OCI-M1 (cell line): ENCODE data around the gene KIF16B.
"Not testable (repeated sequence)": the region's sequence is repeated elsewhere in the genome, so short reads cannot be mapped to it uniquely, and the experiment has no call there.

Experiments used
- DNase-seq: peaks from one replicate; lab custom pipeline; 2025; lab: John Stamatoyannopoulos, UW

KIF16B gene

GRCh38 chr20:16595376-16595775 is 22.1 kb upstream of the KIF16B start:
- DNase-seq = no peak

DNA sequence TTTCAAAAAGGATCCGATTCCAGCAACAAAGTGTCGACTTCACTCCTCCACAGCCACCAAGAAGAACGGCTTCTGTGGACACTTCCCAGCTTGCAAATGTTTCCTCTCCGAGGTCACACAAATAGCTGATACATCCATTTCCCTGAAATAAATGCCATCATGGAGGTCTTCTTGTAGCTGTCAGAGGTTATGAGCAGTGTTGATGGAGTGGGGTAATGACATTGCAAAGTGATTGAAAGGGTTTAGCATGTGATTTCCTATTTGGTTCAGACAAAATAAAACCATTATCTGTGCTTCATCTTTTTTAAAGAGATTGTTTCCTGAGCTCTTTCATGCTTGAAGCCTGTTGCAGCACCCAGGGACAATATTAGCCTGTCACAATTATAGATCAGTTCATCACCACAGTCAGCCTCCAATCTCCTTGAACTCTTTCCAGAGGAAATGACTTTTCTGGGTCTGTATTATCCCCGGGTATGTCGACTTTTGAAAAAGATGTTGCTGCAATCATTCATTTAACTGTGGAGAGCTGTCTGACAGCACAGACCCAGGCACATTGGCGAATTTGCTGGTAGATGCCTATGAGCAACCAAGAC is 16.9 kb upstream of the KIF16B start:
- no peak for DNase-seq

GRCh38 chr20:16589623-16590022 is 16.4 kb upstream of the KIF16B start:
- DNase-seq = no peak

DNA sequence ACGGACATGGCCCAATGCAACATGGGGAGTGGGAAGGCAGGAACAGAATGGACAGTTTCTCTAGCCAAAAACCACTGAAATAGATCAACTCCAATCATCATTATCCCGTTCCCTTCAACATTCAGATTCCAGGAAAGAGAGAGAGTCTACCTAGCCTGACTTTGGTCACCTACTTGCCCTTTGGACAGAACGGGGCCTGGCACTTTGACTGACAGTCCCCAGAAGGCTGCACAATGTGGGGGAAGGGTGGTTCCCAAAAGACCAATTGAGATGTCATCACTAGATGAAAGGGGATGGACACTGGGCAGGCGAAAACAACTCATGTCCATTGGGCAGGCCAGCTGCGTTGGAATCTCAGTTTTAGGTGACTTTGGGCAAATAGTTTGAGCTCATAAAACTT is 15.0 kb upstream of the KIF16B start:
- DNase-seq = no peak

GRCh38 chr20:16587066-16587465 is 13.8 kb upstream of the KIF16B start:
- DNase-seq = no peak

DNA sequence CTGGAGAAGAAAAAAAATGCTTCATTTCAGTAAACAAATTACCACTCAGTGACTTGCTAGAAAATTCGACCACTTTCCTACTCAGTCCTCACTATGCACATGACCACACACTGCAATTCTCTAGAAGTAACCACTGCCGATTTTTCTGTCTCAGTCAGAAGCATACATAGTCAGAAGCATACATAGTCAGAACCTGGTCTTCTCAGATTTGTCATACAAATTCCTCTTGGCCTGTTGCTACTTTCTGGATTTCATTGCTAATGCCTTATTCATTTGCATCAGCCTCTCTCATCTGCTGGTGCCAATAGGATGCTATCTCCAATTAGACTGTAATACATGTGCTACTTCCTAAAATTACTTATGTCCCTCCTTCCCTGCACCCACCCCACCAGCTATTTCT is 10.2 kb upstream of the KIF16B start:
- no peak for DNase-seq

DNA sequence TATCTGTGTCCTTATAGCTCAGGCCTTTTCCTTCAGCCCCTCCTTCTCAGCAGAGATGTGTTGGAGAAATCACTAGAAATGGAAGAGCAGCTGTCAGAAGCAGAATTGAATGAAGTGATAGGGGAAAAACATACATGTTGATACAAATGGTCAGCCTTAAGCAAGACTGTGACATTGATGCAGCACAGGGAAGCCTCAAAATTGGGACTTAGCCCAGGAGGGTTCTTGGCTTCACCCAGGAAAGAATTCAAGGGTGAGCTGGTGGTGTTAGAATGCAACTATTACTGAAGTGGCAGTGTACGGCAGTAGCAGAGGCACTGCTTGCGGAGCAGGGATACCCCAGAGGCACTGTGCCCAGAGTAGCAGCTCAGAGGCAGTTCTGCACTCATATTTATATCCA is 8.0 kb upstream of the KIF16B start:
- DNase-seq = no peak

- DNase-seq = no peak
Measured at GRCh38 chr20:16580620-16581019, 7.4 kb upstream of the KIF16B start.

GRCh38 chr20:16580147-16580546 is 6.9 kb upstream of the KIF16B start:
- no peak for DNase-seq

- DNase-seq = no peak
Measured at GRCh38 chr20:16576219-16576618, 3.0 kb upstream of the KIF16B start.

- no peak for DNase-seq
Measured at GRCh38 chr20:16575390-16576140, 2.3 kb upstream of the KIF16B start.

DNA sequence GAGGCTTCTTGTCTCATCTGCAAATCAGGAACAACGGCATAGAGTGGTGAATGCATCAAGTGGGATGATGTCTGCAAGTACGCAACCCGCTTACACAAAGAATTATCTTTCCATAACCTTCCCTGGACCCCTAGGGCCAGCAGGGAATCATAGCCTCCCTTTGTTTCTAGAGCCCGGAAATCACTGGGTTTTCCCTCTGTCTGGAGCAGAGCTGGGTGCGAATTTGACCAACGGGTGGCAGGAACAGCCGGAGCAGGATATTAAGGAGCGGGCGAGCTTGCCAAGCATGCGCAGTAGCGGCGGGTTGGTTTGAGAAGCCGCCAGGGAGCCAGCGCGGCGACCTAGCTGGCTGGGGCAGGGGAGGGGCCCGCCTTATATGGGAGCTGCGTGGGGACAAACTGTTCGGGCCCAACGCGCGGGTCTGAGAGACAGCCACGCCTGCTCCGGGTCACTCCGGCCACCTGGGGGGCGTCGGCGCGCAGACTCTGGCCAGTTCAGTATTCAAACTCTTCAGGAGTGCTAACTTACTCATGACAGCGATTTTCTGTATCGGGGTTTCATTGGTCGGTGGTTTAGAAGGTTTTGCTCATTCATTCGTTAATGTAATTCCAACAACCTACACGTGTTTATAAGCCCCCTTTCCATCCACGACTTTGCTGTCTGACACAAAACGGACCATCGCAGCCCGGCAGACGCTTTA is 1.6 kb upstream of the KIF16B start:
- DNase-seq = peak; percentile 92

- no peak for DNase-seq
Measured at GRCh38 chr20:16571333-16571732, 1.9 kb downstream of the KIF16B start.

GRCh38 chr20:16569246-16570153 is 3.7 kb downstream of the KIF16B start:
- DNase-seq = no peak

- DNase-seq = no peak
Measured at GRCh38 chr20:16566080-16566479, 7.2 kb downstream of the KIF16B start.

- DNase-seq = not testable (repeated sequence)
Measured at GRCh38 chr20:16564079-16564478, 9.2 kb downstream of the KIF16B start.

DNA sequence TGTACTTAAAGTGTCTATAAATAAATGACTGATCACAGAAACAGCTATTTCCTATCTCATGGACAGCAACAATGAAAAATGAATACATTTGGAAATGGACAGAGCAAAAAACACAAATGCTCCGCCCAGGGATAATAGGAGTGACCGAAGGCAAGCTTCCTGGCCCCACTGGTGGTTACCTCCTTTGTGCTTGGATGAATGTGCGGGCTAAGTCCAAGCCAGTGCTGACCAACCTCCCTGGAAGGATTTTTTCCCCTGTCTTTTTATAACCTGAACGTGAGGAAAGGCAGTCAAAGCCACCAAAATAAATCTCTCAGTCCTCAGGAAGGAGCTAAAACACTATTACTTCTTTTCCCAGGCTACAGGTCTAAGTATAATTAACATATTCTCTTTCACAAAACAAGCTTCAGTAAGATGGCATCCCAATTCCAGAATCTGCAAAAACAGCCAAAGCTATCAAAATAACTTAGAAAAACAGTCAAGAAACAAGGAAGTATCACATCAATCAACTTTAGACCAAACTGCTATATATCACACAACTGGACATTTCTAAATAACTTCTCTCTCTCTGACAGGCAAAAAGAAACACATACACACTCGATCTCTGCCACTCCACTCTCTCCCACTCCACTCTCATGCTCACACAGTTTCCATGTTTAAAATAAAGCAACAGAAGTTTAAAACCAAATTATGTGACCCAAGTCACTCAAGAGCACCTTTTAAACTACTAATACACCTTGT is 10.0 kb downstream of the KIF16B start:
- no peak for DNase-seq

DNA sequence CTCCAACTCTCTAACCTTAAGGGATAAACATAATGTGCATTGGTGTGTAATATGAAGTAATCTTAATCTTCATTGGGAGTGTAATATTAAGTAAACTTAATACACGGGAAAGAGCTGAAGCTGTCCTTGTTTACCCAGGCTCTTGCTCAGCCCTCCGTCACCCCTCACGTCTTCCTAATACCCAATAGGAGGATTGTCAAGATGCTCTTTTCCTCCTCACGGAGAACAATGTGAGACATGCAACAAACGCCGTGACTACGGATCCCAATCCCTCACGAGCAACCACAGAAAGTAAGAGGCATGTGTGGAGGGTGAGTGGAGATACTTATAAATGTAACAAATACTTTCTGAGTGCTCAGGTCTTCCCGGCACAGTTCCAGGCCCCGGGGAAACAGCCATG is 11.0 kb downstream of the KIF16B start:
- no peak for DNase-seq

DNA sequence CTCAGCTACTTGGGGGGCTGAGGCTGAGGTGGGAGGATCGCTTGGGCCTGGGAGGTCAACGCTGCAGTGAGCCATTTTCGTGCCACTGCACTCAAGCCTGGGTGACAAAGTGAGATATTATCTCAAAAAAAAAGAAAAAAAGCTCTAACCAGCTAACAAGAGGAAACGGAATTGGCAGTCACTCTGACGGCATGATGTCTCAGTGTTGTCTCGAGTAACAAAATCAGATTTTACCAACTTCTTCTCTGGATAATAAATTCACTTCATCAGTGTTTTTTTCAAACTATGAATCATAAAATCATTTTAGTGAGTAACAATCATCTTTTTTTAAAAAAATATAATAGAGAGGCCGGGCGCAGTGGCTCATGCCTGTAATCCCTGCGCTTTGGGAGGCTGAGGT is 12.6 kb downstream of the KIF16B start:
- peak; percentile 14 for DNase-seq

DNA sequence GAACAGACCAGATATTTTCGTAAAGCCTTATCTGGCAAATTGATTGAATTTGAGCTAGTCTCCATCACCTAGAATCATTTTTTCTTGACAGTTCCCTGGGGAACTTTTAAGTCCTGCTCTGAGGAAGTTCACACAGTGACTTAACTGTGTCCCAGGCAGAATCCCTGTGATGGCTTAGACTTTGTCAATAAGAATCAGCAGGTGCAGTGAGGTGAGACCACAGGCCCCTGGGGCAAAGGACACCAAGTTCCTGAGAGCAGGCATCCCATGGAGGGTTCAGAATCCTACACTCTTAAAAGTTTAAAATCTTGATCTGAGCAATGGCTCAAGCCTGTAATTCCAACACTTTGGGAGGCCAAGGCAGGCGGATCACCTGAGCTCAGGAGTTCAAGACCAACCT is 13.0 kb downstream of the KIF16B start:
- no peak for DNase-seq

GRCh38 chr20:16556301-16556700 is 16.9 kb downstream of the KIF16B start:
- DNase-seq = no peak

GRCh38 chr20:16555754-16556153 is 17.5 kb downstream of the KIF16B start:
- no peak for DNase-seq
